ENCODE results near the gene OSBPL9.

OSBPL9 gene, protein sequence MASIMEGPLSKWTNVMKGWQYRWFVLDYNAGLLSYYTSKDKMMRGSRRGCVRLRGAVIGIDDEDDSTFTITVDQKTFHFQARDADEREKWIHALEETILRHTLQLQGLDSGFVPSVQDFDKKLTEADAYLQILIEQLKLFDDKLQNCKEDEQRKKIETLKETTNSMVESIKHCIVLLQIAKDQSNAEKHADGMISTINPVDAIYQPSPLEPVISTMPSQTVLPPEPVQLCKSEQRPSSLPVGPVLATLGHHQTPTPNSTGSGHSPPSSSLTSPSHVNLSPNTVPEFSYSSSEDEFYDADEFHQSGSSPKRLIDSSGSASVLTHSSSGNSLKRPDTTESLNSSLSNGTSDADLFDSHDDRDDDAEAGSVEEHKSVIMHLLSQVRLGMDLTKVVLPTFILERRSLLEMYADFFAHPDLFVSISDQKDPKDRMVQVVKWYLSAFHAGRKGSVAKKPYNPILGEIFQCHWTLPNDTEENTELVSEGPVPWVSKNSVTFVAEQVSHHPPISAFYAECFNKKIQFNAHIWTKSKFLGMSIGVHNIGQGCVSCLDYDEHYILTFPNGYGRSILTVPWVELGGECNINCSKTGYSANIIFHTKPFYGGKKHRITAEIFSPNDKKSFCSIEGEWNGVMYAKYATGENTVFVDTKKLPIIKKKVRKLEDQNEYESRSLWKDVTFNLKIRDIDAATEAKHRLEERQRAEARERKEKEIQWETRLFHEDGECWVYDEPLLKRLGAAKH

GRCh38 chr1:51616903-51617708, at the start of gene OSBPL9:
TSS of gene OSBPL9 (plus strand) at chr1:51617092. CDS start at chr1:51617111, 19 bp downstream.
- FAIRE-seq (peak; percentile 16), DNase-seq (ENCODE audit: insufficient read length, low spot score) (peak; percentile 81)

GRCh38 chr1:51567653-51568052, 49.2 kb upstream of the OSBPL9 start:
- FAIRE-seq = no peak
- DNase-seq (ENCODE audit: insufficient read length, low spot score) = no peak

DNA sequence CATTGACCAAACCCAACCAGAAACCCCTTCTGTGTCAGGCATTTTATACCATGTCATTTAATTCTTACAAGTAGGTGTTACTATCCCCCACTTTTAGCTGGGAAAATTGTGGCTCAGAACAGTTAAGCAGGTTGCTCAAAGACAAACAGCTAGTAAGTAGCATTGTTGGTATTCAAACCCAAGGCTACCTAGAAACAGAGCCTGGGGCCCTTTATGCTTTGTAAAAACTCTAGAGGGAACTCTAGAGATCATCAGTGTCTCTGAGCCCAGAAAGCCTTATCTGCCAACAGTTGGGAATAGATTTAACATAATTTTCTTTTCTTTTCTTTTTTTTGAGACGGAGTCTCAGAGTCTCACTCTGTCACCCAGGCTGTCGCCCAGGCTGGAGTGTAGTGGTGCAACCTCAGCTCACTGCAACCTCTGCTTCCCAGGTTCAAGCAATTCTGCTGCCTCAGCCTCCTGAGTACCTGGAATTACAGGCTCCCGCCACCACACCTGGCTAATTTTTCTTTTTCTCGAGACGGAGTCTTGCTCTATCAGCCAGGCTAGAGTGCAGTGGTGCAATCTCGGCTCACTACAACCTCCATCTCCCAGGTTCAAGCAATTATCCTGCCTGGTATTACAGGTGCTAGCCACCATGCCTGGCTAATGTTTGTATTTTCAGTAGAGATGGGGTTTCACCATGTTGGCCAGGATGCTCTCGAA, 48.5 kb upstream of the OSBPL9 start:
- FAIRE-seq = no peak

DNA sequence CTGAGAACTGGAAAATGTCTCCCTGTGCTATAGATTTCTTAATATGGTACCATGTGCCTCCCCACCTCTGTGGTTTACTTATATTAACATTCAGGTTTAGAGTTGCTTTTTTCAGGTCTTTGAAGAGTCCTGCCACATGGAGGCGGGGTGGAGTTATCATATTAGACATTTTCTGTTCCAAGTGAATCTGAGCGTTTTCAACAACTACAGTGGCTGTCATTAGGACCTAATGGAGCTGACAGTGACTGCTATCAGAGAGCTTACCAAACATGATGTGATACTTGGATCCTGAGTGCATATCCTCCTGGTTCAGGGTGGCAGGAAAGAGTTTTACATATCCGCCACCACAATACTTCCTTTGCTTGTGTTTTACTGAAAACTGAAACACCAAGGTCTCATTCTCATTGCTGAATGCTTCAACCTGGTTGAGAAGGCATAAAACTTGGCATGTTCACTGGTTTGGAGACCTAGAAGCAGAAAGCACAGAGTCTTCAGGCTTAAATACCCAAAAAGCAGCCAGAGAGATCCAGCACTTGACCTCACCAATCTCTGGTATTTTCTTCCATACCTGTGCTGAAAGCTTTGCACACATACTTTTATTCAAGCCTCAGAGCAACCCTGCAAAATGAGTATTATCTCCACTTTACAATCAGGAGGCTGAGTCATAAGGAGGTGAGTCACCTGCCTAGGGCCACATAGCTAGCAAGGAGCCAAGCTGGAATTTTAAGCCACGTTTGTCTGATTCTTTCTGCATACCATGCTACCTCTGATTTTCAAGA, 47.4 kb upstream of the OSBPL9 start:
- peak; percentile 35 for DNase-seq (ENCODE audit: insufficient read length, low spot score)
- no peak for FAIRE-seq

More for the DNA sequence above, 48.5 kb upstream of the OSBPL9 start:
- DNase-seq (ENCODE audit: insufficient read length, low spot score) = no peak

DNA sequence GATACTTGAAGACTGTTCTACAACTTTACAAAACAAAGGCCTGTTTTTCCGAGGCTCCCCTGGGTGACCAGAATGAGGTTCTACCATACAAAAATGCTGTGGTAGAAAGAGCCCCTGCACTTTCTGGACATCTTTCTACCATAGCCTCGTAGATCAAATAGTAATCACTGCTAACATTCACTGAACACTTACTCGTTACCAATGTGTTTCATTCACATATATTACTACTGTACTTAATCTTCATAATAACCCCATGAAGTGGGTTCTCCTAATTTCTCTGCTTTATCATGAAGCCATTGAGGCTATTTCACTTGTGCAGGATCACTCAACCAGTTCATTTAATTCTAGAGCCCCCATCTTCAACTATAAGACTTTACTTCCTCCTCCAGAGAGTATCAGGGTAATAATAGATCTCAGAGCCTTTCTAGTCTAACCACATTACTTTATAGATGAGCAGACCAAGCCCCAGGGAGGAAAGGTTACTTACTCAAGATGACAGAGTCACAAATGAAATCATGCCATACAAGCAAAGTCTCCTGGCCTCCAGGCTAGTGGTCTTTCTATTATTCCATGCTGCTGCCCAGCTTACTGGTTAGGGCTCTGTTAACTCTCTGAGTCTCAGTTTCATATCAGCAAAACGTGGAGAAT, 46.7 kb upstream of the OSBPL9 start:
- FAIRE-seq (no peak), DNase-seq (ENCODE audit: insufficient read length, low spot score) (no peak)

DNA sequence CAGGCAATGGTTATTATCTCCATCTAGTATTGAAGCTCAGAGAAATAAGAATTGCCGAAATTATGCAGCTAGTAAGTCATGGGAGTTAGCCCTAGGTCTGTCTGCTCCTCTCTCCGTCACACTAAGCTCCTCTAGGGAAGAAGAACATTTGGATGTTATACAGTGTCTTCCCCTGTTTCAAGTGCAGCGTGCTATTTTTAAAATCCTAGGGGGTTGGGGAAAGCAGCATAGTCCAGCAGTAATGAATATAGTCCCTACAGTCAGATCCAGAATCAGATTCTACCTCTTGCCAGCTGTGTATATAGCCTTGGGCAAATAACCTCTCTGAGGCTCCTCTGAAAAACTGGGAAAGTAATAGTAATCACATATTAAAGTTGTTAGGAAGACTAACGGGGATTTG, 44.5 kb upstream of the OSBPL9 start:
- FAIRE-seq = no peak
- no peak for DNase-seq (ENCODE audit: insufficient read length, low spot score)

DNA sequence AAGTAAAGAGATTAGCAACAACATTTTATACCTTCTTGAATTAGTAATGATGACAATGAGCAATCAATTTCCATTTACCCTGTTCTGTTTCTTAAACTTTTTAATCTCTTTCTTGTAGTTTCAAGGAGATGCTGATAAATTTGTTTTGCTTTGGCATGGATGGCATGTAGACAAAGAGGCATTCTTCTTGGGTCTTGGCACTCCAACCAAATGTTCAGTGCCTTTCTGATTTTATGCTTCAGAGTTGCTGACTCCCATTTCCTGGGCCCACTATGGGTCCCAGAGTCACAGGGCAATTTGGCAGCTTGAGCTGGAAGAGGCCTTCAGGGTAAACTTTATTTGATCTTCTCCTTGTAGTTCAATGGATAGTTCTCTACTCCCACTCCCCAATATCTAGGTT, 42.1 kb upstream of the OSBPL9 start:
- no peak for FAIRE-seq
- DNase-seq (ENCODE audit: insufficient read length, low spot score) = no peak

GRCh38 chr1:51575406-51576084, 41.3 kb upstream of the OSBPL9 start:
- no peak for DNase-seq (ENCODE audit: insufficient read length, low spot score)
- FAIRE-seq = no peak

- DNase-seq (ENCODE audit: insufficient read length, low spot score) (no peak), FAIRE-seq (no peak)
These were observed 40.8 kb upstream of the OSBPL9 start for GRCh38 chr1:51576085-51576444.

DNA sequence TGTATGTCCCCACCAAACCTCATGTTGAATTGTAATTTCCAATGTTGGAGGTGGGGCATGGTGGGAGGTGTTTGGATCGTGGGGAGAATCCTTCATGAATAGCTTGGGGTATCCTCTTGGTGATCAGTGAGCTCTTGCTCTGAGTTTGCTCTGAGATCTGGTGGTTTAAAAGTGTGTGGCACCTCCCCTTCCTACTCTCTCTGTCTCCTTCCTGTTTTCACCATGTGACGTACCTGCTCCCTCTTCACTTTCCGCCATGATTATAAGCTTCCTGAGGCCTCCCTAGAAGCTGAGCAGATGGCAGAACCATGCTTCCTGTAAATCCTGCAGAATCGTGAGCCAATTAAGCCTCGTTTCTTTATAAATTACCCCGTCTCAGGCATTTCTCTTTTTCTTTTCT, 40.0 kb upstream of the OSBPL9 start:
- DNase-seq (ENCODE audit: insufficient read length, low spot score) (no peak), FAIRE-seq (no peak)

GRCh38 chr1:51578383-51579109, 38.3 kb upstream of the OSBPL9 start:
- FAIRE-seq = no peak
- no peak for DNase-seq (ENCODE audit: insufficient read length, low spot score)

DNA sequence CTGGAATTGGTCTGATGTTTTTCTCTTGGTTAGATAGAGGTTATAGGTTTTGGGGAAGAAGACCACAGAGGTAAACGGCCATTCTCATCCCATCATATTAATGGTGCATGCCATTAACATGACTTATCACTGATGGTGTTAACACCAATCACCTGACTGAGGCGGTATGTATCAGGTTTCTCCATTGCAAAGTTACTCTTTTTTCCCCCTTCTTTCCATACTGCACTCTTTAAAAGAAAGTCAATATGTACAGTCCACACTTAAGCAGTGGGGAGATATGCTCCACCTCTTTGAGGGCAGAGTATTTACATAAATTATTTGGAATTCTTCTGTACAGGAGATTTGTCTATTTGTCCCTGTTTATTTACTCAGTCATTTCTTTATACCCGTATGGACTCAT, 35.7 kb upstream of the OSBPL9 start:
- FAIRE-seq (no peak), DNase-seq (ENCODE audit: insufficient read length, low spot score) (no peak)

DNA sequence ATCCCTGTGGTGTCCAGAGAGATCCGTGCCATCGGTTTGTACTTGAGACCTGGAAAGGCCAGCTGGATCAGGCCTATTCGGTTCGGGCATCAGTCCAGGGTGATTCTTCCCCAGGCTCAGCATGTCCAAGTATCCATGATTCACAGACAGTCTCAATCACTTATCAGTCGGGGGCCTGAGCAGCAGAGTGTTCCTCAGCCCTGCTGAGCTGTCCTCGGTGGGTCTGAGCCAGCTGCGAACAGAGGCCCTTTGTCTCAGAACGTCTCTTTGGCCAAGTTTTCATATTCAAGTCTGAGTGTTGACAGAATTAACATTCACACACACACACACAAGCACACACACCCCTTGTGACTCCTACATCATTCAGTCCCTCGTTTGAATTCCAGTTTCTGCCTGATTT, 33.4 kb upstream of the OSBPL9 start:
- DNase-seq (ENCODE audit: insufficient read length, low spot score) = no peak
- no peak for FAIRE-seq

- FAIRE-seq = no peak
These were observed 32.9 kb upstream of the OSBPL9 start for GRCh38 chr1:51584021-51584420.

DNA sequence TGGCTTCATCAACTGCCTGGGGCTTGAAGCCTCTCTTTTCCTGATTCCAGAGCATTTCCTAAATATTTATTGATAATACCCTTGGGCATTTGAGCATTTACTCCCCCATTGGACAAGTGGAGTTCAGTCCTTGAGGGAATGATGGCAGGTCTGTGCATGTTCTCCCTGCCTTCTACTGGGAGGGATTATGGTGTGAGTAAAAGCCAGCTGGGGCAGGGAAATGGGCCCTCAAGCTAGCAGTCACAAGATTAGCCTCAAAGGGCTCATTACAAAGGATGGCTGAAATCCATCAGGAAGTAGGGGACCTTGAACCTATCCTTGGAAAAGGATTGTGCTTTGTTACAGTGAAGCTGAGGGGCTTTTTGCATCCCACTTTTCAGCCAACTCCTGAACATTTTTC, 24.2 kb upstream of the OSBPL9 start:
- FAIRE-seq = no peak
- no peak for DNase-seq (ENCODE audit: insufficient read length, low spot score)

More at GRCh38 chr1:51584021-51584420, 32.9 kb upstream of the OSBPL9 start:
- no peak for DNase-seq (ENCODE audit: insufficient read length, low spot score)

GRCh38 chr1:51594716-51595115, 22.2 kb upstream of the OSBPL9 start:
- DNase-seq (ENCODE audit: insufficient read length, low spot score) = no peak
- no peak for FAIRE-seq

DNA sequence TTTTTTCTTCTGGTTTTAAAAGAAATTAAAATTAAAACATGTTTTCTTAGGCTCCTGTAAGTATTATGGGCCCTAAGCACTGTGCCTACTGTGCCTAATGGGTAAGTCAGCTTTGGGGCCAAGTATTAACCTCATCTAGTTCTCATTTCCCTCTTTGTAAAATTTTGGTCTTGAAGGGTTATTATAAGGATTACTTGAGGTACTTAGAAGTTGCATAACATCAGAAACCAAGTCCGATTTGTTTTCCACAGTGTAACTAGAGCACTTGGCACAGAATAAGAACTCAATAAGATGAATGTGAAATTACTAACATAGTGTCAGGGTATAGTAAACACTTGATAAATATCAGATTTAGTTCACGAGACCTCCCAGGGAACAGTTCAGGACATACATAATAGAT, 16.4 kb upstream of the OSBPL9 start:
- FAIRE-seq (no peak), DNase-seq (ENCODE audit: insufficient read length, low spot score) (no peak)

DNA sequence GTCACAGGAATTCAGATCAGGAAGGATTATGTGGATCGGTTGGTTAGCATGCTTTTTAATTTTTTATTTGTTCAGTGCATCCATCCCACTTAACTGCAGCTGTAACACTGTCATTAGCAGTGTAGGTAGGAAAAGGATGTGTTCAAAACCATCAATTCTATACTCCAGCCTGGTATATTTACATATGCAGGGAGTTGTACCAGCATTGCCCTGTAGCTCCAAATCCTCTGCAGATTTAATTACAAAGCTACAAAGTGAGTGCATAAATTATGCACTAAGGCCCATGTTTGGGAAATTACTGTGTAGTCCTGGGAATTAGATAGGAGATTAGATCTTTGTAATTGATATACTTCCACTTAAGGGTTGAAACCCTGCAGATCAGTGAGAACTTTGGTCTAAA, 15.9 kb upstream of the OSBPL9 start:
- DNase-seq (ENCODE audit: insufficient read length, low spot score) = no peak
- FAIRE-seq = no peak
